ENCODE results near the gene KIF26A. TPM values are rescaled to one million over a fixed set of nuclear protein-coding genes. Genes with fewer than 3 reads are reported as not detected.

Gene KIF26A
- total and polyA plus RNA-seq, 2 experiments from 2014 or later = 5.6 to 103 TPM

DNA sequence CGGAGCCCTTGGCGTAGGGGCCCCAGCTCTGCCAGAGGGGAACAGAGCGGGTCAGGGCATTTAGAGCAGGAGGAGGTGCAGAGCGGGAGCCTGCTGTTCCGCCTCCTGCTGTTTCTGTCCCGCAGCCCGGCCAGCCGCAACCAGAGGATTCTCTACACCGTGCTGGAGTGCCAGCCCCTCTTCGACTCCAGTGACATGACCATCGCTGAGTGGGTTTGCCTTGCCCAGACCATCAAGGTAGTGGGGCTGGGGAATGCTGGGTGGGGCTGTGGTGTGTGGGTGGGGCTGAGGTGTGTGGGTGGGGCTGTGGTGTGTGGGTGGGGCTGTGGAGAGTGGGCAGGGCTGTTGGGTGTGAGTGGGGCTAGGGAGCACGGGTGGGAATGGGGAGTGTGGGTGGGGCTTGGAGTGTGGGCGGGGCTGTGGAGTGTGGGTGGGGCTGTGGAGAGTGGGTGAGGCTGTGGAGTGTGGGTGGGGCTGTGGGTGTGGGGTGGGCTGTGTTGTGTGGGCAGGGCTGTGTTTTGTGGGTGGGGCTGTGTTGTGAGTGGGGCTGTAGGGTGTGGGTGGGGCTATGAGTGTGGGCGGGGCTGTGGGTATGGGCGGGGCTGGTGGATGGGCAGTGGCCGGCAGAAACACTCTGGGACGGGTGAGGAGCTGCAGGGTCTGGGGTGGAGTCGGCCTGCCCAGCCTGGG is 44.9 kb upstream of the KIF26A start:
- Histone ChIP-seq H3F3A (replicated peaks; ENCODE audit: low read depth) (no peaks in the 10 kb centered on the region), H3K9me2 (ENCODE audit: insufficient read depth) (no peaks in the 10 kb centered on the region), H3K27ac (ENCODE audit: low read depth) (no peak overlapping the region), H3K4me3 (no peak overlapping the region), H3K79me2 (replicated peaks; ENCODE audit: insufficient read depth) (no peaks in the 10 kb centered on the region), H3K4me2 (no peak overlapping the region), H2AFZ (no peak overlapping the region), H3K27me3 (ENCODE audit: insufficient read depth) (no peaks in the 10 kb centered on the region), H4K20me1 (replicated peaks; ENCODE audit: insufficient read depth) (no peaks in the 10 kb centered on the region), H3K36me3 (ENCODE audit: insufficient read depth) (no peaks in the 10 kb centered on the region), H3K4me1 (ENCODE audit: insufficient read depth) (peaks cover 5% of the 10 kb centered on the region; the same call in 1 of the 2 replicates)
- Mint-ChIP-seq H3K27ac (no peak overlapping the region), H3K36me3 (ENCODE audit: low read depth) (no peaks in the 10 kb centered on the region), H3K4me1 (peaks cover 7% of the 10 kb centered on the region; the same call in 2 of the 3 replicates), H3K9me3 (0 out of 3 replicates have a peak, but pooled peaks cover 2% of the 10 kb centered on the region), H3K4me3 (no peak overlapping the region), H3K27me3 (ENCODE audit: insufficient read depth, low read depth, poor library complexity) (peaks cover 8% of the 10 kb centered on the region)
- peak; percentile 13 for ATAC-seq
- DNase-seq (ENCODE audit: low spot score) = no peak
- TF ChIP-seq ZNF114 (CRISPR knock-in tag; IDR thresholded peaks at IDR 0.05) (no peak), NANOG (IDR thresholded peaks at IDR 0.05; ENCODE audit: borderline replicate concordance) (no peak), CTCF (conservative IDR thresholded peaks at IDR 0.05; ENCODE audit: low read depth in 2 of 2) (no peak), JUNB (IDR thresholded peaks at IDR 0.05; ENCODE audit: unreplicated experiment) (no peak), EZH2phosphoT487 (IDR thresholded peaks at IDR 0.05; ENCODE audit: unreplicated experiment) (no peak), ETS1 (IDR thresholded peaks at IDR 0.05) (no peak), STAT1 (IDR thresholded peaks at IDR 0.05; ENCODE audit: unreplicated experiment) (no peak), POLR2AphosphoS5 (IDR thresholded peaks at IDR 0.05; ENCODE audit: low read depth) (no peak), EZH2 (IDR thresholded peaks at IDR 0.05; ENCODE audit: low read depth, unreplicated experiment) (no peak), ZNF331 (CRISPR knock-in tag; IDR thresholded peaks at IDR 0.05; ENCODE audit: low read depth) (no peak), CREB1 (CRISPR knock-in tag; IDR thresholded peaks at IDR 0.05; ENCODE audit: low read depth) (no peak)
- TF ChIP-seq, protein P1, sequence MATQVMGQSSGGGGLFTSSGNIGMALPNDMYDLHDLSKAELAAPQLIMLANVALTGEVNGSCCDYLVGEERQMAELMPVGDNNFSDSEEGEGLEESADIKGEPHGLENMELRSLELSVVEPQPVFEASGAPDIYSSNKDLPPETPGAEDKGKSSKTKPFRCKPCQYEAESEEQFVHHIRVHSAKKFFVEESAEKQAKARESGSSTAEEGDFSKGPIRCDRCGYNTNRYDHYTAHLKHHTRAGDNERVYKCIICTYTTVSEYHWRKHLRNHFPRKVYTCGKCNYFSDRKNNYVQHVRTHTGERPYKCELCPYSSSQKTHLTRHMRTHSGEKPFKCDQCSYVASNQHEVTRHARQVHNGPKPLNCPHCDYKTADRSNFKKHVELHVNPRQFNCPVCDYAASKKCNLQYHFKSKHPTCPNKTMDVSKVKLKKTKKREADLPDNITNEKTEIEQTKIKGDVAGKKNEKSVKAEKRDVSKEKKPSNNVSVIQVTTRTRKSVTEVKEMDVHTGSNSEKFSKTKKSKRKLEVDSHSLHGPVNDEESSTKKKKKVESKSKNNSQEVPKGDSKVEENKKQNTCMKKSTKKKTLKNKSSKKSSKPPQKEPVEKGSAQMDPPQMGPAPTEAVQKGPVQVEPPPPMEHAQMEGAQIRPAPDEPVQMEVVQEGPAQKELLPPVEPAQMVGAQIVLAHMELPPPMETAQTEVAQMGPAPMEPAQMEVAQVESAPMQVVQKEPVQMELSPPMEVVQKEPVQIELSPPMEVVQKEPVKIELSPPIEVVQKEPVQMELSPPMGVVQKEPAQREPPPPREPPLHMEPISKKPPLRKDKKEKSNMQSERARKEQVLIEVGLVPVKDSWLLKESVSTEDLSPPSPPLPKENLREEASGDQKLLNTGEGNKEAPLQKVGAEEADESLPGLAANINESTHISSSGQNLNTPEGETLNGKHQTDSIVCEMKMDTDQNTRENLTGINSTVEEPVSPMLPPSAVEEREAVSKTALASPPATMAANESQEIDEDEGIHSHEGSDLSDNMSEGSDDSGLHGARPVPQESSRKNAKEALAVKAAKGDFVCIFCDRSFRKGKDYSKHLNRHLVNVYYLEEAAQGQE (IDR thresholded peaks at IDR 0.05; ENCODE audit: unreplicated experiment) = no peak
- TF ChIP-seq, protein P2, sequence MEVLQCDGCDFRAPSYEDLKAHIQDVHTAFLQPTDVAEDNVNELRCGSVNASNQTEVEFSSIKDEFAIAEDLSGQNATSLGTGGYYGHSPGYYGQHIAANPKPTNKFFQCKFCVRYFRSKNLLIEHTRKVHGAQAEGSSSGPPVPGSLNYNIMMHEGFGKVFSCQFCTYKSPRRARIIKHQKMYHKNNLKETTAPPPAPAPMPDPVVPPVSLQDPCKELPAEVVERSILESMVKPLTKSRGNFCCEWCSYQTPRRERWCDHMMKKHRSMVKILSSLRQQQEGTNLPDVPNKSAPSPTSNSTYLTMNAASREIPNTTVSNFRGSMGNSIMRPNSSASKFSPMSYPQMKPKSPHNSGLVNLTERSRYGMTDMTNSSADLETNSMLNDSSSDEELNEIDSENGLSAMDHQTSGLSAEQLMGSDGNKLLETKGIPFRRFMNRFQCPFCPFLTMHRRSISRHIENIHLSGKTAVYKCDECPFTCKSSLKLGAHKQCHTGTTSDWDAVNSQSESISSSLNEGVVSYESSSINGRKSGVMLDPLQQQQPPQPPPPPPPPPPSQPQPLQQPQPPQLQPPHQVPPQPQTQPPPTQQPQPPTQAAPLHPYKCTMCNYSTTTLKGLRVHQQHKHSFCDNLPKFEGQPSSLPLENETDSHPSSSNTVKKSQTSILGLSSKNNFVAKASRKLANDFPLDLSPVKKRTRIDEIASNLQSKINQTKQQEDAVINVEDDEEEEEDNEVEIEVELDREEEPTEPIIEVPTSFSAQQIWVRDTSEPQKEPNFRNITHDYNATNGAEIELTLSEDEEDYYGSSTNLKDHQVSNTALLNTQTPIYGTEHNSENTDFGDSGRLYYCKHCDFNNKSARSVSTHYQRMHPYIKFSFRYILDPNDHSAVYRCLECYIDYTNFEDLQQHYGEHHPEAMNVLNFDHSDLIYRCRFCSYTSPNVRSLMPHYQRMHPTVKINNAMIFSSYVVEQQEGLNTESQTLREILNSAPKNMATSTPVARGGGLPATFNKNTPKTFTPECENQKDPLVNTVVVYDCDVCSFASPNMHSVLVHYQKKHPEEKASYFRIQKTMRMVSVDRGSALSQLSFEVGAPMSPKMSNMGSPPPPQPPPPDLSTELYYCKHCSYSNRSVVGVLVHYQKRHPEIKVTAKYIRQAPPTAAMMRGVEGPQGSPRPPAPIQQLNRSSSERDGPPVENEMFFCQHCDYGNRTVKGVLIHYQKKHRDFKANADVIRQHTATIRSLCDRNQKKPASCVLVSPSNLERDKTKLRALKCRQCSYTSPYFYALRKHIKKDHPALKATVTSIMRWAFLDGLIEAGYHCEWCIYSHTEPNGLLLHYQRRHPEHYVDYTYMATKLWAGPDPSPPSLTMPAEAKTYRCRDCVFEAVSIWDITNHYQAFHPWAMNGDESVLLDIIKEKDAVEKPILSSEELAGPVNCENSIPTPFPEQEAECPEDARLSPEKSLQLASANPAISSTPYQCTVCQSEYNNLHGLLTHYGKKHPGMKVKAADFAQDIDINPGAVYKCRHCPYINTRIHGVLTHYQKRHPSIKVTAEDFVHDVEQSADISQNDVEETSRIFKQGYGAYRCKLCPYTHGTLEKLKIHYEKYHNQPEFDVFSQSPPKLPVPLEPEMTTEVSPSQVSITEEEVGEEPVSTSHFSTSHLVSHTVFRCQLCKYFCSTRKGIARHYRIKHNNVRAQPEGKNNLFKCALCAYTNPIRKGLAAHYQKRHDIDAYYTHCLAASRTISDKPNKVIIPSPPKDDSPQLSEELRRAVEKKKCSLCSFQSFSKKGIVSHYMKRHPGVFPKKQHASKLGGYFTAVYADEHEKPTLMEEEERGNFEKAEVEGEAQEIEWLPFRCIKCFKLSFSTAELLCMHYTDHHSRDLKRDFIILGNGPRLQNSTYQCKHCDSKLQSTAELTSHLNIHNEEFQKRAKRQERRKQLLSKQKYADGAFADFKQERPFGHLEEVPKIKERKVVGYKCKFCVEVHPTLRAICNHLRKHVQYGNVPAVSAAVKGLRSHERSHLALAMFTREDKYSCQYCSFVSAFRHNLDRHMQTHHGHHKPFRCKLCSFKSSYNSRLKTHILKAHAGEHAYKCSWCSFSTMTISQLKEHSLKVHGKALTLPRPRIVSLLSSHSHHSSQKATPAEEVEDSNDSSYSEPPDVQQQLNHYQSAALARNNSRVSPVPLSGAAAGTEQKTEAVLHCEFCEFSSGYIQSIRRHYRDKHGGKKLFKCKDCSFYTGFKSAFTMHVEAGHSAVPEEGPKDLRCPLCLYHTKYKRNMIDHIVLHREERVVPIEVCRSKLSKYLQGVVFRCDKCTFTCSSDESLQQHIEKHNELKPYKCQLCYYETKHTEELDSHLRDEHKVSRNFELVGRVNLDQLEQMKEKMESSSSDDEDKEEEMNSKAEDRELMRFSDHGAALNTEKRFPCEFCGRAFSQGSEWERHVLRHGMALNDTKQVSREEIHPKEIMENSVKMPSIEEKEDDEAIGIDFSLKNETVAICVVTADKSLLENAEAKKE (CRISPR knock-in tag; IDR thresholded peaks at IDR 0.05) = no peak
